ENCODE data around the gene DENND1A. TPM values are rescaled to one million over a fixed set of nuclear protein-coding genes. Genes with fewer than 3 reads are reported as not detected.

DENND1A gene
- total RNA-seq, 1 donor from 2014 or later: 12.7 TPM

DNA sequence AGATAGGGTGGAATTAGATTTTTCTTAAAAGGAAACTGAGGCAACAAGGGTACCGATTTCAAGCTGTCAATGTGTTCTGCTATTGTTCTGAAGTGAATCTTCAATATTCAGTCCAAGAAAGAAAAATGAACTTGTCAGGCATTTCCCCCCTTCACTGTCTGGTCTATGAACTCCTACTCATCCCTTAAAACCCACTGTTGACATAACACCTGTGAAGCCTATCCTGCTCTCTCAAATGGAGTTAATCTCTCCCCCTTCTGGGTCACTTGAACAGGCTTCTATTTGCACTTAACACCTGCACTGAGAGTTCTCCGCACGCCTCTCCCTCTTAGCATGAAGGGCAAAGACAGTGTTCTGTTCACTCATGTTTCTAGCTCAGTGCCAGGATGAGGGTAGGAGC lies 429.6 kb downstream of the DENND1A start:
- Histone ChIP-seq H3K4me1 (ENCODE audit: insufficient read depth, low read length) (no peaks in the 10 kb centered on the region), H3K9me3 (ENCODE audit: insufficient read depth, low read depth, low read length) (no peaks in the 10 kb centered on the region), H4K20me1 (ENCODE audit: insufficient read depth, low read length) (no peaks in the 10 kb centered on the region), H3K27ac (ENCODE audit: low read depth, low read length) (no peak overlapping the region), H3K27me3 (ENCODE audit: insufficient read depth, low read length) (no peaks in the 10 kb centered on the region), H3K4me2 (ENCODE audit: low read length) (no peak overlapping the region), H3K9ac (ENCODE audit: low read length) (no peak overlapping the region), H3K36me3 (ENCODE audit: insufficient read depth, low read length) (no peaks in the 10 kb centered on the region), H2AFZ (ENCODE audit: low read depth, low read length) (no peak overlapping the region), H3K4me3 (ENCODE audit: insufficient read depth, low read depth, low read length) (no peak overlapping the region), H3K79me2 (ENCODE audit: insufficient read depth, low read length) (no peaks in the 10 kb centered on the region)
- H3K4me3 Mint-ChIP-seq (ENCODE audit: unreplicated experiment): no peak overlapping the region
- TF ChIP-seq, protein P1, sequence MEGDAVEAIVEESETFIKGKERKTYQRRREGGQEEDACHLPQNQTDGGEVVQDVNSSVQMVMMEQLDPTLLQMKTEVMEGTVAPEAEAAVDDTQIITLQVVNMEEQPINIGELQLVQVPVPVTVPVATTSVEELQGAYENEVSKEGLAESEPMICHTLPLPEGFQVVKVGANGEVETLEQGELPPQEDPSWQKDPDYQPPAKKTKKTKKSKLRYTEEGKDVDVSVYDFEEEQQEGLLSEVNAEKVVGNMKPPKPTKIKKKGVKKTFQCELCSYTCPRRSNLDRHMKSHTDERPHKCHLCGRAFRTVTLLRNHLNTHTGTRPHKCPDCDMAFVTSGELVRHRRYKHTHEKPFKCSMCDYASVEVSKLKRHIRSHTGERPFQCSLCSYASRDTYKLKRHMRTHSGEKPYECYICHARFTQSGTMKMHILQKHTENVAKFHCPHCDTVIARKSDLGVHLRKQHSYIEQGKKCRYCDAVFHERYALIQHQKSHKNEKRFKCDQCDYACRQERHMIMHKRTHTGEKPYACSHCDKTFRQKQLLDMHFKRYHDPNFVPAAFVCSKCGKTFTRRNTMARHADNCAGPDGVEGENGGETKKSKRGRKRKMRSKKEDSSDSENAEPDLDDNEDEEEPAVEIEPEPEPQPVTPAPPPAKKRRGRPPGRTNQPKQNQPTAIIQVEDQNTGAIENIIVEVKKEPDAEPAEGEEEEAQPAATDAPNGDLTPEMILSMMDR (IDR thresholded peaks at IDR 0.05; ENCODE audit: insufficient read depth, low read depth, low read length): no peak
- TF ChIP-seq EZH2 (IDR thresholded peaks at IDR 0.05; ENCODE audit: insufficient read depth, low read length): no peak
- FAIRE-seq (no peak), DNase-seq (ENCODE audit: low read depth) (no peak)
- peaks cover 4% of the 10 kb centered on the region for H3K27me3 Mint-ChIP-seq (ENCODE audit: low read depth, unreplicated experiment)
- peaks cover 1% of the 10 kb centered on the region for H3K4me1 Mint-ChIP-seq (ENCODE audit: low read depth, unreplicated experiment)
- peaks cover 2% of the 10 kb centered on the region for H3K36me3 Mint-ChIP-seq (ENCODE audit: low read depth, unreplicated experiment)
- no peak overlapping the region for H3K27ac Mint-ChIP-seq (ENCODE audit: unreplicated experiment)
- peaks cover 2% of the 10 kb centered on the region for H3K9me3 Mint-ChIP-seq (ENCODE audit: unreplicated experiment)

DNA sequence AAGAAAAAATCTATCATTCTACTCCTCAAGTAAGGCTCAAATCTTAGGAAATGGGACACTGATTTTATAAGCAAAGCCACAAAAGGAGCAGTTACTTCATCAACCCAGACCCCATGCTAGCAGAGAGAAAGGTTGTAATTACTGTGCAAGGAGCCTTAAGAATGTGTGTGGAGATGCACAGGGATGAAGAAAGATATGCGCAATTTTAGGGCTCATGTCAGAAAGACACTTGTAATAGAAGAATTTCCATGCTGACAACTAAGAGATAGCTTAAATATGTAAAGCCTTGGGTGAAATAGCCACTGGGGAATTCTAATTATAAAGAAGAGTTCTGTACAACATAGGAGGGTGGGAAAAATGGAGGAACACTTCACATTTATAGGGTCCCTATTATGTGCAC lies 432.1 kb downstream of the DENND1A start:
- Histone ChIP-seq H3K4me3 (ENCODE audit: insufficient read depth, low read depth, low read length) (no peak overlapping the region), H4K20me1 (ENCODE audit: insufficient read depth, low read length) (no peaks in the 10 kb centered on the region), H3K27ac (ENCODE audit: low read depth, low read length) (no peak overlapping the region), H3K27me3 (ENCODE audit: insufficient read depth, low read length) (no peaks in the 10 kb centered on the region), H3K9ac (ENCODE audit: low read length) (no peak overlapping the region), H3K9me3 (ENCODE audit: insufficient read depth, low read depth, low read length) (no peaks in the 10 kb centered on the region), H3K4me2 (ENCODE audit: low read length) (no peak overlapping the region), H3K79me2 (ENCODE audit: insufficient read depth, low read length) (no peaks in the 10 kb centered on the region), H2AFZ (ENCODE audit: low read depth, low read length) (no peak overlapping the region), H3K4me1 (ENCODE audit: insufficient read depth, low read length) (no peaks in the 10 kb centered on the region), H3K36me3 (ENCODE audit: insufficient read depth, low read length) (no peaks in the 10 kb centered on the region)
- Mint-ChIP-seq H3K27me3 (ENCODE audit: low read depth, unreplicated experiment) (peaks cover 9% of the 10 kb centered on the region), H3K9me3 (ENCODE audit: unreplicated experiment) (peaks cover 2% of the 10 kb centered on the region), H3K27ac (ENCODE audit: unreplicated experiment) (no peak overlapping the region), H3K4me3 (ENCODE audit: unreplicated experiment) (no peak overlapping the region), H3K36me3 (ENCODE audit: low read depth, unreplicated experiment) (peaks cover 2% of the 10 kb centered on the region), H3K4me1 (ENCODE audit: low read depth, unreplicated experiment) (peaks cover 1% of the 10 kb centered on the region)
- TF ChIP-seq, protein P1 (IDR thresholded peaks at IDR 0.05; ENCODE audit: insufficient read depth, low read depth, low read length): no peak
- no peak for TF ChIP-seq EZH2 (IDR thresholded peaks at IDR 0.05; ENCODE audit: insufficient read depth, low read length)
- FAIRE-seq: no peak
- no peak for DNase-seq (ENCODE audit: low read depth)

GRCh38 chr9:123495731-123496130 lies 434.2 kb downstream of the DENND1A start:
- no peak overlapping the region for H3K27ac Mint-ChIP-seq (ENCODE audit: unreplicated experiment)
- H4K20me1 ChIP-seq (ENCODE audit: insufficient read depth, low read length): no peaks in the 10 kb centered on the region
- no peaks in the 10 kb centered on the region for H3K4me1 ChIP-seq (ENCODE audit: insufficient read depth, low read length)
- no peaks in the 10 kb centered on the region for H3K79me2 ChIP-seq (ENCODE audit: insufficient read depth, low read length)
- no peaks in the 10 kb centered on the region for H3K27me3 ChIP-seq (ENCODE audit: insufficient read depth, low read length)
- H2AFZ ChIP-seq (ENCODE audit: low read depth, low read length): no peak overlapping the region
- no peak overlapping the region for H3K4me3 Mint-ChIP-seq (ENCODE audit: unreplicated experiment)
- no peaks in the 10 kb centered on the region for H3K36me3 ChIP-seq (ENCODE audit: insufficient read depth, low read length)
- FAIRE-seq (no peak), DNase-seq (ENCODE audit: low read depth) (no peak)
- peaks cover 3% of the 10 kb centered on the region for H3K9me3 Mint-ChIP-seq (ENCODE audit: unreplicated experiment)
- no peak overlapping the region for H3K4me2 ChIP-seq (ENCODE audit: low read length)
- H3K4me1 Mint-ChIP-seq (ENCODE audit: low read depth, unreplicated experiment): peaks cover 1% of the 10 kb centered on the region
- no peaks in the 10 kb centered on the region for H3K9me3 ChIP-seq (ENCODE audit: insufficient read depth, low read depth, low read length)
- H3K9ac ChIP-seq (ENCODE audit: low read length): no peak overlapping the region
- peaks cover 2% of the 10 kb centered on the region for H3K36me3 Mint-ChIP-seq (ENCODE audit: low read depth, unreplicated experiment)
- TF ChIP-seq, protein P1 (IDR thresholded peaks at IDR 0.05; ENCODE audit: insufficient read depth, low read depth, low read length): no peak
- no peak for TF ChIP-seq EZH2 (IDR thresholded peaks at IDR 0.05; ENCODE audit: insufficient read depth, low read length)
- no peak overlapping the region for H3K27ac ChIP-seq (ENCODE audit: low read depth, low read length)
- no peak overlapping the region for H3K4me3 ChIP-seq (ENCODE audit: insufficient read depth, low read depth, low read length)
- peaks cover 22% of the 10 kb centered on the region for H3K27me3 Mint-ChIP-seq (ENCODE audit: low read depth, unreplicated experiment)

All from astrocyte (in vitro differentiated cells and primary cell).